NCI-H748 (cell line): Measurements from ENCODE around the gene MGAT5B.

Experiments
- DNase-seq: peaks from one replicate; lab custom pipeline; 2025; ENCODE audit not compliant: unreplicated experiment; lab: John Stamatoyannopoulos, UW

MGAT5B gene

DNA sequence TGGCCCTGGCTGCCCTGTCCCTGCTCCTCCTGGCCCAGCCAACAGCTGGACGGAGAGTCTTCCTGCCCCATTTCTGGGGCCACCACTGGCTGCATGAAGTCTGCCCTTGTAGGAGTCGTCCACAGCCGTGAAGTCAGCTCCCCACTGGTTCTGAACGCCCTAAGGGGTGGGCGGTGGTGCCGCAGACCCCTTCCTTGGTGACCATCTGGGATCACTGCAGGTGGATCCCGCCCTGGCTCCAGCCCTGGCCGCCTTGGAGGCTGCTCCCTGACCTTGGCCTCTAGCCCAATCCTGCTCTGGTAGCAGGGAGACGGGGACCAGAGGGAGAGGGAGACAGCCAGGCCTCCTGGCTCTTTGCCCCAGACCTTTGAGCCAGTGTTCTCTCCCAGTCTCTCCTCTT lies 35.4 kb downstream of the MGAT5B start:
- DNase-seq = no peak

DNA sequence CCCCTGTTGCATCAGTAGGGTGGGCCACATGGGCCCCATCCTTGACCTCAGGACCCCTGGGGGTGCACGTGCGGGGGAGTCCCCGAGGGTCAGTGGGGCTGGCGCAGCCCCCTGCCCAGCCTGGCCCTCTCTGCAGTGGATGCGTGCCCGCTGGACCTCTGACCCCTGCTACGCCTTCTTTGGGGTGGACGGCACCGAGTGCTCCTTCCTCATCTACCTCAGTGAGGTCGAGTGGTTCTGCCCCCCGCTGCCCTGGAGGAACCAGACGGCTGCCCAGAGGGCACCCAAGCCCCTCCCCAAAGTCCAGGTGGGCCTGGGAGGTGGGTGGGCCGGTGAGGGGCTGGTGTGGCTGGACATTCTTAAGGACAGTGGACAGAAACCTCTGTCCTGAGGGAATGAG lies 35.9 kb downstream of the MGAT5B start:
- DNase-seq = no peak

DNA sequence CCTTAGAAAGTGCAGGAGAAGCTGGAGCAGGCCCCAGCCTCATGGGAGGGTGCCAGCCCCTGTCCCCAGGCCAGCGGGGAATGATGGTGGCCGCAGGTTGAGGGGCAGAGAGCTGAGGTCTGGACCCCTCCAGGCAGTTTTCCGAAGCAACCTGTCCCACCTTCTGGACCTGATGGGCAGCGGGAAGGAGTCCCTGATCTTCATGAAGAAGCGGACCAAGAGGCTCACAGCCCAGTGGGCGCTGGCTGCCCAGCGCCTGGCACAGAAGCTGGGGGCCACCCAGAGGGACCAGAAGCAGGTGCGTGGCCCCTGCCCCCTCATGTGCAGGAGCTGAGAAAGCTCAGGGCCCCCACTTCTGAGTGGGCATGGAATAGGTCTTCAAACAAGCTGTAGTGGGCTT lies 36.8 kb downstream of the MGAT5B start:
- no peak for DNase-seq

DNA sequence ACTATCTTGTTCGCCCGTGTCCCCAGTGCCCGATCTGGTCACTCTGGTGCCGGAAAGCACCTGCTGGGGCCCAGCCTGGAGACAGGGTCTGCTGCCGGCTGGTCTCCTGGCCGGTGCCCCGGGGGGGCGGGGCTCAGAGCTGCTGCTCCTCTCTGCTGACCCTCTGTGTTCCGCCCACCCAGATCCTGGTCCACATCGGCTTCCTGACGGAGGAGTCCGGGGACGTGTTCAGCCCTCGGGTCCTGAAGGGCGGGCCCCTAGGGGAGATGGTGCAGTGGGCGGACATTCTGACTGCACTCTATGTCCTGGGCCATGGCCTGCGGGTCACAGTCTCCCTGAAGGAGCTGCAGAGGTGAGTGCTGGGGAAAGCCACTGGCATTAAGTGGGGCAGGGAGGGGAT lies 37.6 kb downstream of the MGAT5B start:
- DNase-seq = no peak

DNA sequence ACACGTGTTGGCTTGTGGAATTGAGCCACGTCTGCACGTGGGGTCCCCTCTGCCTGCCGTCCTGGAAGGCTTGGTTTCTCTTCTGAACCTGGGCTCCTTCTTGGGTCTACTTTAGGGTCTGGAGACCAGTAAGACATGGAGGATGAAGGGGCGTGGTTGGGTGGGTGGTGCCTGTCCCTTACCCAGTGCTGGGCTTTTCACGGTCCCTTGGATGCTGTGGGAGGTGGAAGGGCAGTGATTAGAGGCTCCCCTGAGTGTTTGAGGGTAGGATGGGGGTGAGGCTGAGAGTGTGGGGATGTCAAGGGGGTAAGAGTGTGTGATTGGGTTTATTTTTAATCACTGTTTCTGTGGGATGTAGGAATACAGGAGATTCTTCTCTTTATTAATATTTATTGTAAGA lies 38.3 kb downstream of the MGAT5B start:
- DNase-seq = no peak

DNA sequence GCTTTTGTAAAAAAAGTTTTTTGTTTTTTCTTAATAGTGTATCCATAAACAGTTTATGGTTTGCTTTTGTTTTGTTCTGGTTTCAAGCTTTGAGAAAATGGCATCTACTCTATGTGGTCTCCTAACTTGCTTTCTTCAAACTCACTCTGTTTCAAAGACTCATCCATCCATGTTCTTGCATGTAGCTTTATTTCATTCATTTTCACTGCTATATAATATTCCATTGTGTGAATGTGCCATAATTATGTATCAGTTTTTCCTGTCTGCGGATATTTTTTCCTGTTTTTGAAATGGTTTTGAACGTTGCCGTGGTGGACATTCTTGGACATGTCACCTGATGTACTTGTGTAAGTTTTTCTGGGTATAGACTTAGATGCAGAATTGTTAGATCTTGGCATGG lies 39.1 kb downstream of the MGAT5B start:
- no peak for DNase-seq

DNA sequence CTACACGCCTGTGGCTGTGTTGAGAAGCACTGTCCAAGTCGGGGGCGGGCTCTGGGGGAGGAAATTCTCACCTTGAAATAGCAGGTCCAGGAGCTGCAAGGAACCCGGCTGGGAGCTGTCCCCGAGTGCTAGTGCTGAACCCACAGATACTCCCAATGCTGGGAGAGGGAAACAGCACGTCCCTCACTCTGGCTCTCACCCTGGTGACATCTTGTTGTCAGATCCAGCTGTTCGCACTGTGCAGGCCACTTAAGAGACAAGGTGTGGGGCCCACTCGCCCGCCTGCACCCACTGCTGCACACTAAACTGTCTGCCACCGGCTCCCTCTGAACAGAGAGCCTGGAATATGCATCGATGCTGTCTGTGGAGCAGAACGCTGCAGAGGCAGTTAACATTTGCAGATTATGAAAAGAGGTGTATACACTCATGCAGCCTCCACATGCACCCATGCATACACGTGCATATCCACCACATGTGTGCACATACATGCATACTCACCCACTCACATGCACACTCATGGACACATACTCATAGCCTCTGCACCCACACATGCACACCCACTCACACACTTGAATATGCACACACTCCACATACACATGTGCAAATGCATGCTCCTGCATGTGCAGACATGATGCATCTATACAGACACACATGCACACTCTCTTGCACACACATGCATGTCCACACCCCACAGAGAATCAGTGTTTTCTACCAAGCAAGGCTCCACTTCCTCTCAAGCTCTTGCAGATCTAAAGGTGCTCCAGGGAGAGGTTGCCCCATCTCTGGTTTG lies 42.0 kb downstream of the MGAT5B start:
- DNase-seq = no peak

DNA sequence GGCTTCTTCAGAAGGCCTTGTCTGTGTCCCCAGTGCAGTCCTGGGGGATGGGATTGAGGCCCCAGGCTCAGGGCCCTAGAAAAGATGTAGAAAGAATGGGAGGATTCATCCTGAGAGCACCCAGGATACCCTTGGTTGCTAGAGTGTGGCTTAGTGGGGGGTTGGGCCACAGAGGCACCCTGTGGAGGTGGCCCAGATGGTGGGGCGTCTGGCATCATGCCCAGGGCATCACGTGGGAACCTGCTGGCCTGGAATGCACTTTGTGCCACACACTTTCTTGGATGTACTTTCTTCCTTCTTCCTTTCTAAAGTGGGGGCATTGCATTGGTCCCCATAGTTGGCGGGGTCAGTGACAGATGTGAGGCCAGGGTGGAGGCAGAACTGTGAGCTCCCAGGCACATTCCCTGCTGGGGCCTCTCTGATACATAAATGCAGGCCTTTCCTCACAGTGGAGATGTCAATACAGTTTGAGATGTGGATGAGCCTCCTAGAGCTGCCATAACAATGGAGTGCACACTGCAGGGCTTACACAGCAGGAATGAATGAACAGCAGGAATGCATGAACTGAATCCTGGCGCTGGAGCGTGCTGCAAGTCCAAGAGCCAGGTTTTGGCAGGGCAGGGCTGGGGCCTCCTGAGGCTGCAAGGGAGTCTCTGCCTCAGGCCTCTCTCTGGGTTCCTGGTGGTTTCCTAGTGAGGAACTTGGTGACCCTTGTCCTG lies 43.3 kb downstream of the MGAT5B start:
- no peak for DNase-seq

DNA sequence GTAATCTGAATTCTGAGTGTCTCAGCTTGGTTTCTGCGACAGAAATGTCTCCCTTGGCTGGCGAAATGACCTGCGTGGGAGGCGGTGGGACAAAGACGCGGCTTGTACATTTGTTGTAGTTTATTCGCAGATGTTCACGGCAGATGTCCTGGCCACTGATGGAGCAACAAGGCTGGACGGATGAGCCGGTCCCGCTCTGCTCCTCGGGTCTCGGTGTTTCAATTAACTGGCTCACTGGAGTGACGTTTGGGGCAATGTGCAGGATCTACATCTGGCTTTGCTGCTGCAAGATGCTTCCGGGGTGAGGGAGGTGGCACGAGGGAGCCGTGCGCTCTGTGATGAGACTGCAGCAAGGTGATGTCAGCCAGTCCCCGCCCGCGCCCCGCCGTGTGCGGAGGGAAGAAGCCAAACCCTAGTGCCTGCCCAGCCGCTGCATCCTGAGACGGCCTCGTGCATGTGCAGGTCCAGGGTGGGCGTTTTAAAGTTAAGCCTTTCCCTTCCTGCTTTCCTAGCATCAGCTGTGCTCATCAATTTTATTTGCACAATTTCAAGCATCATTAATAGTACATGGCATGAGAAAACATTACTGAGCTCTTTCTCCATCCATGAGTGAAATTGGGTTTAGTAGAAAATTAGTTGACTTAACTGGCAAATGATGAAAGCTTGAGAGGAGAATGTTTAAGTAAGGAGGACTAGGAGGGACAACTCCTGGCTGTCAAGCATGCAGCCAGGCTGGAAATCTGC lies 44.4 kb downstream of the MGAT5B start:
- peak; percentile 7 for DNase-seq

DNA sequence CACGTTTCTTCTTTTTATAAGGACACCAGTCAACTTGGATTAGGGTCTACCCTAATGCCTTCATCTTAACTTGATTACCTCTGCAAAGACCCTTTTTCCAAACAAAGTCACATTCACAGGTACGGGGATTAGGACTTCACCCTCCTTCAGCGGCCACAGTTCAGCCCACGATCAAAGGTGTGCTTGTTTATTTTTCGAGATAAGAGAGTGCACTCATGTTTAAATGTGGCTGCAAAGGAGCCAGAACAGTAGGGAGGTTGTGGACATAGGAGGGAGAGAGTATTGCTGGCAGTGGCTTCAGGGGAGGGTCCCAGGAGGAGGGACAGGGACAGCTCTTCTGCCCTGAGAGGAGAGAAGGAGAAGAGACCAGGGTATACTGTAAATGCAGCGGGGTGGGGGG lies 46.7 kb downstream of the MGAT5B start:
- no peak for DNase-seq

DNA sequence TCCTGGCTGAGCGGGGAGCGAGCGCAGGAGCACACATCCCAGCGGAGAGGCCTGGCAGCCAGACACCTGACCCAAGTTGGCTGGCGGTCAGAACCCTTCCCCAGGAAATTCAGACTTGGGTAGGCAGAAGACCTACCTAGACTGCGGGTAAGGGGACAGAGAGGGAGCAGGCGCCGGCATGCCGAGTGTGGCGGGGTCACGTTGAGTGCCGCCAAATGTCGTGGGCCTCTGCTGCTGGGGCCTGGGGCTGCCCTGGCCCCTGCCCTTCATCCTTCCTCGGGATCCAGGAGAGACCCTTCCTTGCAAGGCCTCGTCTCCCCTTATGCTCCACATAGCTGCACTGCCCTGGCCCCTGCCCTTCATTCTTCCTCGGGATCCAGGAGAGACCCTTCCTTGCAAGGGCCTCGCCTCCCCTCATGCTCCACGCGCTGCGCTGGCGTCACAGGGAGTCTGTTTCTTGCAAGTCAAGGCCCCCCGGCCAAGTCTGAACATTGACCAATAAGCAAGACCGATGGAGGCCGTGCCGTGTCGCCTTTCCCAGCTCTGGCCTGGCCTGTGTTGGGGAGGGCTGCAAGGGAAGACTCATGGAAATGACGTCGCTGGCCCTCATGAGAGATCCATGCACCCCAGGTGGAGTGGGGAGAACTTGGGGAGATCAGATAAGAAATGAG lies 47.8 kb downstream of the MGAT5B start:
- DNase-seq = no peak

DNA sequence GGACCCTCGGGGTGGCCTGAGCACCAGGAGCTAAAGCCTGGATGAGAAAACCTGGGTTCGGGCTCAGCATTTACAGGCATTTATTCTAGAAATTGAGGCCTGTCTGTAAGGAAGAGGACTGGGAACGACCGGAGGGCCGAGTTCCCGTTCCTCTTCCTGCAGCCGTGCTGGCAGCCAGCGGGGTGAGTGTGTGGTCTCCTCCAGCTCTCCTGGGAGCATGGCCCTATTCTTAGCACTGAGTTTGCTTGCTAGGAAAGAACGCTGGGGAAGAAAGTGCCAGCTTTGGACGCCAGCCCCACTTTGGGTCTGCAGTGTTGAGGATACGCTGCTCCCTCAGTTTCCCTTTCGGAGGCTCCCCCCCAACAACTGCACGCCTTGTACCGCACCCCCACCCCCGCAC lies 49.6 kb downstream of the MGAT5B start:
- DNase-seq = no peak

DNA sequence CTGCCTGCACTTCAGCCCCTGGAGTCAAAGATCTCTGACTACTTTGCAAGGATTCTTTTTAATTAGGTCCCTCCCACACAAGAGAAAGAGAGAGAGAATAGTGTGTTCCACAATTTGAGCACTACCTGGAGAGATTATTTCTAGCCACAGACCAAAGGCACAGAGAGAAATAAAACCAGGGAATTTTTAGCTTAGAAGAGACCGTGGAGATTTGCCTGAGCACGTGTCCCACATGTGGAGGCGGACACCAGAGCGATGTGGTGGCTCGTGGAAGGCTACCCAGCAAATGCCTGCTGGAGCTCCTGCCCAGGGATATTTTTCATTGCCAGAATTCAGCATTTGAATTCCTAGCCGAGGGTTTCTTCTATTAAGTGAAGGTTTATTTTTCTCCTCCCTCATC lies 50.6 kb downstream of the MGAT5B start:
- DNase-seq = no peak

DNA sequence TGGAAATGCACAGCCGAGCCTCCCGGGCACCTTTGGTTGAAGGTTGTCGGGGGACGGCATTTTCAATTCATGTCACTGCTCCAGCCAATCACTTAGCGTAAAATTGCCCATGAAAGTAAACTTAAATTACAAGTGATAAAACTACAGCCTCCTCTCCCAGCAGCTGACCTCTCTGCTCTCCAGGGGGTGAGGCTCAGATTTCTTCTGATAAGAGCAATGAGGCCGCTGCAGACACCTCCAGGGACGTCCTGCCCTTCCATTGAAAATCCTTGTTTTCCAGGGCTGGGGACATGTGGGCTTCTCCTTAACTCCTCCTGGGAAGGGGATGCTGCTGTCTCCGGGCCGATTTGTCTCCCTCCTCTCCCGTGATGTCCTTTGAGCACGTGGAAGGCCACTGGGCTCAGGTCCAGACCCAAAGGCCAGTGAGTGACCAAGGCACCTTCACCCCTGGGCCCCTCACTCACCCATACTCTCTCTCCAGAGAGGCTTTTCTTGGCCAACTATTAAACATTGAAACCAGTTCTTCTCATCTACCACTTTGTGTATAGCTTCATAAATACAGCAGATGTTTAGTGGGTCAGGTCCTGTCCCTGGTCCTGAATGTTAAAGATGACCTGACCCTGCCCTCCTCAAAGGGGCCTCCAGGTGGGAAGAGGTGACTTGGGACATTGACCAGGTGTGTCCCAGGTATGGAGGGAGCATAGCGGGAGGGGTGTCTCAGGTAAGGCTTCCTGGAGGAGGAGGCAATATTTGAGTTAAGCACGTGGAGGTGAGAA lies 52.3 kb downstream of the MGAT5B start:
- DNase-seq = peak; percentile 2

DNA sequence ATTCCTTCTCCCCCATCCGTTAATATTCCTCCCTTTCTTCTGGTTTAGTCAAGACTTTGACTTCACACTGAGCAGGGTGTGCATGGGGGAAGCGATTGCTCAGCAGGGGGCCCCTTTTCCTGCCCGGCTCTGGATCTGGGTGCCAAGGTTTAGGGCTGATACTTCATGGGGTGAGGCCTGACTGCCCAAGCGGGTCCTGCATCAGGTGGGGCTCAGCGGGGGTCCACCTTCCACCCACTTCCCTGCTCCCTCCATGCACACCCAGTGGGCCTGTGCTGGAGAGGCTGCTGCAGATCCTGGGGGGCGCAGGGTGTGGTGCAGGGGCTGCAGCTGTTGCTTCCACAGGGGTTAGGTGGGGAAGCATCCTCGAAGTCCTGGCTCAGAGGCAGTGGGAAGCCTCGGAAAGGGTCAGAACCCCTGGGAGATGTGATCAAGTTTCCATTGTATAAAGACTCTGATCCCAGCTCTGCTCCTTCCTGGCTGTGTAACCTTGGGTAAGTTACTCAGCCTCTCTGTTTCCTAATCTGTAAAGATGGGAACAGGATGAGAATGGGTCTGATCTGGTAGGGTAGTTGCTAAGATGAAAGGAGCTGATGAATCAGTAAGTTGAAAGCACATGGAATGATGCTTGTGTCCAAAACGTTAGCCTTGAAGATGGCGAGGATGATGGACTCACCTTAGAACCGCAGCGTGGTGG lies 53.3 kb downstream of the MGAT5B start:
- no peak for DNase-seq

DNA sequence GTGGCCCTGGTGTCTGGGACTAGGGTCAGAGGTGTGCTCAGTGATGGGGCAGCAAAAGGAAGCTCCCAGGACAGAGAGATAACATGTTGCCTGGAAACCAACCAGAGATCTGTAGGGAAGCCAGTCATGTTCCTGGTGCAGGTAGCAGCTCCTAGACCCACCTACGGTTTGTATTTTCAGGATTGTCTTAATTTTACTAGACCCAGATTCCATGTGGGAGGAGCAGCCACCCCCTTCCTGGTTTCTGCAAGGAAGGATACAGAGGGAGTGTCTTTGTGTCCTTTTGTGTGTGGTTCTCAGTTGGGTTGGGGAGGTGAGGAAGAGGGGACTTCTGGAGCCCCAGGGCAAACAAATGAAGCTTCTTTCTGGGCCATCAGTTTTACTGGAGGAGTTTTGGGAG lies 53.9 kb downstream of the MGAT5B start:
- DNase-seq = no peak

DNA sequence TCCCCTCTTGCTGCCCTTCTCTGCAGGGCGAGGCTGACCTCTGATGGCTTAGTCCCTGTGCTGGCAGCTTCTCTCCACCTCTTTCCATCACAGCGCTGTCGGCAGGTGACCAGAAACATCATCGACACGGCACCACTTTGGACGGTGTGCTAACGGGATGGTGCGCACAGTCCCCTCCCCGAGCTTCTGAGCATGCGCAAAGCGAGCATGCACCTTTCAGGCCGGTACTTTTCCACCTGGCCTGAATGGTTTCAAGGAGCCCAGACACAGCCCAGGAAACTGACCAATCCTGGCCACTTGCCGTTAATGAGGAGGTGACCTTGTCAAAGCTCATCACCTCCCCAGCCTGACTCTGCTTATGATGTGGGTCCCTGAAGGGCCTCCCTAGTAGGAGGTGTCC lies 54.8 kb downstream of the MGAT5B start:
- no peak for DNase-seq

DNA sequence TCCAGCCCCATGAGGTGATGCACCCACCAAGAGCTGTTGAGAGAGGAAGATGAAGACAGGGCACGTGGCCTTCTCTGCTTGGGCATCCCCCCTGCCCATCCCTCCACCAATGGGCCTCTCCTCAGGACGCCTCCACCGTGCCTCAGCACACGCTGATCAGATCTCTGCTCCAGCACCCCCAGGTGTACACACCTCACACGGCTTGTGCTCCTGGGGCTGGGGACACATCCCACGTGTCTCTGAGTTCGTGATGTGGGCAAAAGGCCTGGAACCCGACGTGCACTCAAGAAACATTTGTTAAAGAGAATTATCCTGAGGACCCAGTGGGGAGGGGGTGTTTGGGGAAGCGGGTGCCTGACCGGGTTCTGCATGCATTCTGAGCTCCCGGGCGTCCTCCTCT lies 55.3 kb downstream of the MGAT5B start:
- no peak for DNase-seq

DNA sequence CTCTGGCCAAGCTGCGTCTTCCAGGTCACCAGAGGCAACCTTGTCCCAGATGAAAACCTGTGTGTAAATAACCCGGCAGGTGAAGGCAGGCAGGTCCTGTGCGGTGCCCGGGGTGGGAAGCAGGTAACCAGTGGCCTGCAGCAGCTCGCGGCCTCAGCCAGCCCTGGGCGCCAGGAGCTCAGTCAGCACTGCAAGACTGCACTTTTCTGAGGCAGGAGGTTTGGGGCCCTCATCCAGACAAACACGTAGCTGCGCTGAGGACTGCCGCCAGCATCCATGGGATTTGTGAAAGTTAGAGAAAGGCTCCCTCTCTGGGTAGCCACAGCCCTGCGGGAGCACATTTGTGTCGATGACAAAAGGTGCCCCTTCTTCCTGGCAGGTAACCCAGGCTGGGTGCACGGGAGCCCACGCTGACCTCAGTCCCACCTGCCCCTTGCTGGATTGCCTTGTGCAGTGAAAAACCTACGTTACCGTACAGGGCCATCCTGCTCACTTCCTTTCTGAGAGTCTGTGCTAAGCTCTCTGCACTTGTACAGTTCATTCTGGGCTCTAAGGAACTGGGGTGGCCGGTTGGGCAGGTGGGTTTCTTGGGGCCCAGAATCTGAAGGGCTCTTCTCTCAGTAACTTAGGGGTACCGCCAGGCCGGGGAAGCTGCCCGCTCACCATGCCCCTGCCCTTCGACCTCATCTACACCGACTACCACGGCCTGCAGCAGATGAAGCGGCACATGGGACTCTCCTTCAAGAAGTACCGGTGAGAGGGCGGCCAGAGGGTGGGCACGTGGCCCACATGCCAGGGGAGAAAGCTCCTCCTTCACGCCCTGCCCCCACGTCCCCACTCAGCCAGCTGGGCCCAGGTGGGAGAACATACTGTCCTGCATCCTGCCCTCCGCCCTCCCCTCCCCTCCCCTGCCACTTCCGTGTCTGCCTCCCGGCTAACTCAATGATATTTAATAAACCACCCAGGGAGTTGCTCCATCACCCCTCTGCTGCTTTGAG lies 56.4 kb downstream of the MGAT5B start:
- DNase-seq = peak; percentile 15
